ENCODE results near the gene CEP63.

CEP63 gene

GRCh38 chr3:134619301-134619615, 133.4 kb downstream of the CEP63 start:
- in situ Hi-C loops (cut with MboI; ENCODE audit: low sequenced_read_pairs) = loop anchor here (25.0 kb wide), 1 partner anchor 1268 kb away; no protein-coding TSS in a partner anchor

- in situ Hi-C loops (cut with MboI; ENCODE audit: low sequenced_read_pairs) = loop anchor here (25.0 kb wide), 1 partner anchor 1267 kb away; no protein-coding TSS in a partner anchor
These were observed 134.1 kb downstream of the CEP63 start for GRCh38 chr3:134619884-134620445.

- in situ Hi-C loops (cut with MboI; ENCODE audit: low sequenced_read_pairs) = loop anchor here (25.0 kb wide), 1 partner anchor 1267 kb away; no protein-coding TSS in a partner anchor
These were observed 134.7 kb downstream of the CEP63 start for GRCh38 chr3:134620476-134621115.

DNA sequence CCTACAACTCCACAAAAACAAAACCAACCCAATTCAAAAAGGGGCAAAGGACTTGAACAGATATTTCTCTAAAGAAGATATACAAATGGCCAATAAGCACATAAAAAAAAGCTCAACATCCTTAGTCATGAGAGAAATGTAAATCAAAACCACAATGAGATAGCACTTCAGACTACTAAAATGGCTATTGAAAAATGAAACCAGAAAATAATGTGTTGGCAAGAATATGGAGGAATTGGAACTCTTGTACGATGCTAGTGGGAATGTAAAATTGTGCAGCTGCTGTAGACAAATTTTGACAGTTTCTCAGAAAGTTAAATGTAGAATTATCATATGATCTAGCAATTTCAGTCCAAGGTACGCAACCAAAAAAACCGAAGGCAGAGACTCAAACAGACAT, 136.0 kb downstream of the CEP63 start:
- in situ Hi-C loops (cut with MboI; ENCODE audit: low sequenced_read_pairs) = loop anchor here (25.0 kb wide), 1 partner anchor 1265 kb away; no protein-coding TSS in a partner anchor

DNA sequence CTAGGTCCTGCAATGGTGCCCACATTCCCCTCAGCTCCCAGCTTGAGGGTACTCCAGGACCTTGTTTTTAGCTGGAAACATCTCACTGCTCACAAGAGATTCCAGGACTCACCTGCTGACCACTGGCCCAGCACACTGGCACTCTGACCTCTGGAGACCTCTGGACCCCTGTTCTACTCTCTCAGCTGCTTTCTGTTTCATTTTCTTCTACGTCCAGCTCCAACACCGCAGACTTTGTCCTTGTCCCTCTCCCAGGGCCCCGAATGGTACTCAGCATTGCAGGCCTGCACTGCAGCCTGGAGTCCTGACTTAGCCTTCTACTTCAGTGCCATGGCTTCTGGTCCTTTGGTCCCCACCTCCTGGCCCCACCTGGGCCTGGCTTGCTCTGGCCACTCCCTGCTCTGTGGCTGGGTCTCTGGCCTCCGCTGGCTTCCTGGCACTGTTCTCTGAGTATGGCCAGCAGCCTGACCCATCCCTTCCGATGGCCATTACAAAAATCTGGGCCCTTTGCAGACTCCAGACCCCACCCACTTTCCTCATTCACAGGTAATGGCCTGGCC, 137.0 kb downstream of the CEP63 start:
- in situ Hi-C loops (cut with MboI; ENCODE audit: low sequenced_read_pairs) = loop anchor here (25.0 kb wide), 1 partner anchor 1264 kb away; no protein-coding TSS in a partner anchor

DNA sequence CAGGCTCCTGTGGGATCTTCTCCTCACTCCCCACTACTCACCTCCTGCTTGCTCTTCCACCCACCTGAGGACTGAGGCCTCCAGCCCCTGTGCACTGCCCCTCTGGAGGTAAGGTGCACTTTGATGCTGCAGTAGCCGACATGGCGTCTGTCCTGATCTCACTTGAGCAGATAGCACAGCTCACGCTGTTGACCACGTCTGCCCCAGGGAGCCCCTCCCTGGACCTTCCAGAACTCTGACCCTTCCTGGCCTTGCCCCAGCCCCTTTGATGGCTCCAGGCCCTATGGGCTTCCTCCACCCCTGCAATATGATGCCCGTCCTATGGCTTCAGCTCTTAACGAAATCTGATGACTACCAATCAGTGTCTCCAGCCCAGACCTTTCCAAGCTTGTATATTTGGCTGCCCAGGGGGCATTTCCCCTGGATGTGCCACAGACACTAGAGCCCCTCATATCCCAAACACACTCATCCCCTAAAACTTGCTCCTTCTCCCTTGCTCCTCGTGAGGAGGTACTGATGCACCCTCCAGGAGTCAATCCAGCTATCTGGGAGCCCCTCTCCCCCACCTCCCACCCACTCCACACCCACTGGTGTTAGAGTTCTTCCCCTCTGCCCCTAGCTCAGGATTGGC, 137.9 kb downstream of the CEP63 start:
- in situ Hi-C loops (cut with MboI; ENCODE audit: low sequenced_read_pairs) = loop anchor here (25.0 kb wide), 1 partner anchor 1264 kb away; no protein-coding TSS in a partner anchor
